Measurements from ENCODE around the gene ZSCAN10.
"Not testable (repeated sequence)": the region's sequence is repeated elsewhere in the genome, so short reads cannot be mapped to it uniquely, and the experiment has no call there.

The ZSCAN10 gene

GRCh38 chr16:3083408-3083807 lies 15.7 kb downstream of the ZSCAN10 start:
- DNase-seq: not testable (repeated sequence)

- DNase-seq: not testable (repeated sequence)
Measured at GRCh38 chr16:3081957-3082356, 17.1 kb downstream of the ZSCAN10 start.

GRCh38 chr16:3080024-3080423 lies 19.1 kb downstream of the ZSCAN10 start:
- no peak for DNase-seq

- peak; percentile 73 for DNase-seq
Measured at GRCh38 chr16:3076577-3076976, 22.5 kb downstream of the ZSCAN10 start.

GRCh38 chr16:3075946-3076345 lies 23.1 kb downstream of the ZSCAN10 start:
- peak; percentile 52 for DNase-seq

- DNase-seq: peak; percentile 52
Measured at GRCh38 chr16:3075523-3075915, 23.6 kb downstream of the ZSCAN10 start.

GRCh38 chr16:3074860-3075522 lies 24.1 kb downstream of the ZSCAN10 start:
- peak; percentile 93 for DNase-seq

- DNase-seq: no peak
Measured at GRCh38 chr16:3073448-3073847, 25.6 kb downstream of the ZSCAN10 start.

- not testable (repeated sequence) for DNase-seq
Measured at GRCh38 chr16:3072576-3073263, 26.4 kb downstream of the ZSCAN10 start.

GRCh38 chr16:3072148-3072547 lies 26.9 kb downstream of the ZSCAN10 start:
- peak; percentile 72 for DNase-seq

GRCh38 chr16:3071655-3072054 lies 27.4 kb downstream of the ZSCAN10 start:
- DNase-seq: no peak

GRCh38 chr16:3070608-3071111 lies 28.4 kb downstream of the ZSCAN10 start:
- DNase-seq: no peak

- DNase-seq: not testable (repeated sequence)
Measured at GRCh38 chr16:3069146-3069545, 29.9 kb downstream of the ZSCAN10 start.

- no peak for DNase-seq
Measured at GRCh38 chr16:3068487-3068886, 30.6 kb downstream of the ZSCAN10 start.

GRCh38 chr16:3066440-3066748 lies 32.7 kb downstream of the ZSCAN10 start:
- no peak for DNase-seq

- no peak for DNase-seq
Measured at GRCh38 chr16:3065742-3066439, 33.2 kb downstream of the ZSCAN10 start.

- DNase-seq: peak; percentile 58
Measured at GRCh38 chr16:3065069-3065741, 33.9 kb downstream of the ZSCAN10 start, which contains the start of gene IL32. Gene IL32, plus strand, starts transcription at chr16:3065640. Its CDS starts 172 bp downstream, at chr16:3065812.

- no peak for DNase-seq
Measured at GRCh38 chr16:3063625-3064386, 35.3 kb downstream of the ZSCAN10 start.

GRCh38 chr16:3062553-3062952 lies 36.5 kb downstream of the ZSCAN10 start:
- DNase-seq: no peak

- DNase-seq: no peak
Measured at GRCh38 chr16:3060339-3061127, 38.6 kb downstream of the ZSCAN10 start.

- no peak for DNase-seq
Measured at GRCh38 chr16:3059723-3060242, 39.3 kb downstream of the ZSCAN10 start.
